OCI-LY1 (cell line): ENCODE data around the gene SYT2.
"Not testable (repeated sequence)": the region's sequence is repeated elsewhere in the genome, so short reads cannot be mapped to it uniquely, and the experiment has no call there.

Experiments
- H2AFZ ChIP-seq: fragments of 200-600 bp; sonication (generic), shearing (Covaris generic); 2 replicates; pipeline ENCODE4 v1.6.0; 2014; ENCODE audit warnings: antibody characterized with exemption, mild to moderate bottlenecking, low read length
- H3F3A ChIP-seq: fragments of 200-600 bp; sonication (generic), shearing (Covaris generic); 2 replicates; pipeline ENCODE4 v1.6.0; 2014; ENCODE audit warnings: mild to moderate bottlenecking, antibody characterized with exemption, low read length, moderate library complexity; ENCODE audit not compliant: insufficient read depth
- H3K27ac ChIP-seq: fragments of 200-600 bp; sonication (generic); 2 replicates; pipeline ENCODE4 v1.5.1; 2014; ENCODE audit warnings: low read length, mixed run types, mild to moderate bottlenecking, low read depth; ENCODE audit not compliant: poor library complexity, severe bottlenecking
- H3K27me3 ChIP-seq: fragments of 200-600 bp; sonication (generic); 2 replicates; pipeline ENCODE4 v1.6.0; 2014; ENCODE audit warnings: antibody characterized with exemption, mild to moderate bottlenecking, low read length, moderate library complexity; ENCODE audit not compliant: insufficient read depth
- H3K36me3 ChIP-seq: fragments of 200-600 bp; sonication (generic); 2 replicates; pipeline ENCODE4 v1.6.1; 2014; ENCODE audit warnings: mild to moderate bottlenecking, antibody characterized with exemption, low read length, moderate library complexity, mixed read lengths; ENCODE audit not compliant: insufficient read depth
- H3K4me1 ChIP-seq: fragments of 200-600 bp; sonication (generic); 2 replicates; pipeline ENCODE4 v1.5.1; 2014; ENCODE audit warnings: mild to moderate bottlenecking, low read length, moderate library complexity; ENCODE audit not compliant: insufficient read depth, severe bottlenecking
- H3K4me2 ChIP-seq: fragments of 200-600 bp; sonication (generic), shearing (Covaris generic); 2 replicates; pipeline ENCODE4 v1.6.1; 2014; ENCODE audit warnings: low read length
- H3K4me3 ChIP-seq: fragments of 200-600 bp; sonication (generic); 2 replicates; pipeline ENCODE4 v1.5.1; 2014; ENCODE audit warnings: low read length, low read depth, mild to moderate bottlenecking, mixed read lengths; ENCODE audit not compliant: poor library complexity, severe bottlenecking
- H3K79me2 ChIP-seq: fragments of 200-600 bp; shearing (Covaris generic); 2 replicates; pipeline ENCODE4 v1.6.1; 2016; ENCODE audit warnings: mixed run types, low read length, mixed read lengths; ENCODE audit not compliant: insufficient read depth
- H3K9ac ChIP-seq: fragments of 200-600 bp; sonication (generic), shearing (Covaris generic); 2 replicates; pipeline ENCODE4 v1.6.1; 2014; ENCODE audit warnings: mild to moderate bottlenecking, low read length, mixed read lengths
- H3K9me2 ChIP-seq: fragments of 200-600 bp; sonication (generic), shearing (Covaris generic); 2 replicates; pipeline ENCODE4 v1.6.1; 2014; ENCODE audit warnings: low read depth, mild to moderate bottlenecking, low read length, mixed read lengths
- H3K9me3 ChIP-seq: fragments of 200-600 bp; shearing (Covaris generic); 2 replicates; pipeline ENCODE4 v1.6.1; 2014; ENCODE audit warnings: low read length, mixed read lengths
- H4K20me1 ChIP-seq: fragments of 200-600 bp; sonication (generic), shearing (Covaris generic); 2 replicates; pipeline ENCODE4 v1.6.0; 2016; ENCODE audit warnings: mild to moderate bottlenecking, low read length; ENCODE audit not compliant: insufficient read depth

The SYT2 gene

DNA sequence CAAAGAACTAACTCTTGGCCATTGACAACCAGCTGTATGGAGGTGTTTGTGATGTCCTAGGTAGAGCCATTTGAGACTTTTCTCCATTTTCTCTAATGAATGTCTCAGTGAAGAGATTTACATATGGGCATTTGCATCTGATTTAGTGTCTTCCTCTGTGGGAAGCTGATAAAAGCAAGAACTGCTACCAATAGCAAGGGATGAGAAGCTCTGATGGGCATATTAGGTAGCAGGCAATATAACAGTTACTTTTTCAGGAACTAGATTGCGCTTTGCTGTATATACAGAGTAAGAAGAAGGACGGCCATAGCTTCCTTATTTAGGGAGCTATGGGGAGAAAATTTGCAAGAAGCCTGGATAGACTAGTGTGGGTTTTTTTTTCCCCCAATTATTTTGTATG, 169.4 kb downstream of the SYT2 start:
- not testable (repeated sequence) for H3K9me3 ChIP-seq, H2AFZ ChIP-seq, H3K4me2 ChIP-seq, H3K4me1 ChIP-seq, H3K27ac ChIP-seq, H3K4me3 ChIP-seq, H3K79me2 ChIP-seq, H3K9me2 ChIP-seq, H3F3A ChIP-seq, H3K9ac ChIP-seq, H4K20me1 ChIP-seq, H3K27me3 ChIP-seq, H3K36me3 ChIP-seq
